ENCODE measurements around the gene NFATC3. TPM values are rescaled to one million over a fixed set of nuclear protein-coding genes. Genes with fewer than 3 reads are reported as not detected.

NFATC3 gene
- total RNA-seq, 2 donors from 2014 or later = 51.1 to 56.7 TPM

- ATAC-seq (ENCODE audit: insufficient number of reproducible peaks, low FRiP score, low read depth) (no peak), DNase-seq (ENCODE audit: low spot score) (no peak)
- no peaks in the 10 kb centered on the region for H3K9me3 ChIP-seq
- H3K4me3 ChIP-seq = no peak overlapping the region
- H3K27me3 ChIP-seq (replicated peaks; ENCODE audit: insufficient read depth) = no peaks in the 10 kb centered on the region
- H3K4me1 ChIP-seq (ENCODE audit: control insufficient read depth in 1 of 2, low read depth in 2 of 2) = no peaks in the 10 kb centered on the region
- TF ChIP-seq CTCF (IDR thresholded peaks at IDR 0.05) = no peak
- no peak overlapping the region for H3K27ac ChIP-seq
- peaks cover 27% of the 10 kb centered on the region for H3K36me3 ChIP-seq
These were observed 13.0 kb upstream of the NFATC3 start for GRCh38 chr16:68072038-68072695.

- no peak for ATAC-seq (ENCODE audit: insufficient number of reproducible peaks, low FRiP score, low read depth)
- DNase-seq (ENCODE audit: low spot score) = no peak
- no peak overlapping the region for H3K27ac ChIP-seq
- H3K36me3 ChIP-seq = peaks cover 27% of the 10 kb centered on the region
- H3K27me3 ChIP-seq (replicated peaks; ENCODE audit: insufficient read depth) = no peaks in the 10 kb centered on the region
- TF ChIP-seq CTCF (IDR thresholded peaks at IDR 0.05) = no peak
- H3K4me1 ChIP-seq (ENCODE audit: control insufficient read depth in 1 of 2, low read depth in 2 of 2) = no peaks in the 10 kb centered on the region
- H3K9me3 ChIP-seq = no peaks in the 10 kb centered on the region
- no peak overlapping the region for H3K4me3 ChIP-seq
These were observed 11.0 kb upstream of the NFATC3 start for GRCh38 chr16:68073902-68074760.

GRCh38 chr16:68074850-68075555 is 10.2 kb upstream of the NFATC3 start:
- Histone ChIP-seq H3K36me3 (peaks cover 27% of the 10 kb centered on the region), H3K4me1 (ENCODE audit: control insufficient read depth in 1 of 2, low read depth in 2 of 2) (peaks cover 0 to under 1% of the 10 kb centered on the region in 2 donors), H3K27ac (no peak overlapping the region), H3K27me3 (replicated peaks; ENCODE audit: insufficient read depth) (no peaks in the 10 kb centered on the region), H3K4me3 (no peak overlapping the region), H3K9me3 (no peaks in the 10 kb centered on the region)
- DNase-seq (ENCODE audit: low spot score) (no peak), ATAC-seq (ENCODE audit: insufficient number of reproducible peaks, low FRiP score, low read depth) (no peak)
- no peak for TF ChIP-seq CTCF (IDR thresholded peaks at IDR 0.05)

DNA sequence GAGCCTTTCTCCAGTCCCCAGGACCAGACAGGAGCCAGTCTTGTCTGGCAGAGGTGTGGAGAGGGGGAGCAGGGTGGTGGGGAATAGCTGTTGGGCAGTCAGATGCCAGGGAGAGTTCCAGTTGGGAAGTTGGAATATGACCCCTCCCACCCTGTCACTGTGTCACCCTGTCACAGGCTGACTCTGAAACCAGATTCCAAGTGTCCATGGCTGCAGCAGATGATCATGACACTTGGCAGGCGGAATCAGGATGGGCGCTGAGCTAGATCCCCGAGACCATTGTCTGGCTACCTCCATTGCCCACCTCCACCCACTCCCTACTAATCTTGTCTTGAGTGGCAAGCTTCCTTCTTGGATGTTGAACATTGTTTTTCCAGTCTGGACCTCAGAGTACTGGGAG is 9.2 kb upstream of the NFATC3 start:
- H3K9me3 ChIP-seq = no peaks in the 10 kb centered on the region
- no peak for TF ChIP-seq CTCF (IDR thresholded peaks at IDR 0.05)
- no peak overlapping the region for H3K27ac ChIP-seq
- ATAC-seq (ENCODE audit: insufficient number of reproducible peaks, low FRiP score, low read depth) = no peak
- peaks cover 19% of the 10 kb centered on the region for H3K36me3 ChIP-seq
- no peak for DNase-seq (ENCODE audit: low spot score)
- H3K27me3 ChIP-seq (replicated peaks; ENCODE audit: insufficient read depth) = no peaks in the 10 kb centered on the region
- H3K4me1 ChIP-seq (ENCODE audit: control insufficient read depth in 1 of 2, low read depth in 2 of 2) = peaks cover 0 to 4% of the 10 kb centered on the region in 2 donors
- H3K4me3 ChIP-seq = no peak overlapping the region

- Histone ChIP-seq H3K9me3 (no peaks in the 10 kb centered on the region), H3K36me3 (peaks cover 14% of the 10 kb centered on the region), H3K27ac (no peak overlapping the region), H3K27me3 (replicated peaks; ENCODE audit: insufficient read depth) (no peaks in the 10 kb centered on the region), H3K4me3 (no peak overlapping the region), H3K4me1 (ENCODE audit: control insufficient read depth in 1 of 2, low read depth in 2 of 2) (peaks cover 0 to 4% of the 10 kb centered on the region in 2 donors)
- DNase-seq (ENCODE audit: low spot score) = no peak
- no peak for TF ChIP-seq CTCF (IDR thresholded peaks at IDR 0.05)
- no peak for ATAC-seq (ENCODE audit: insufficient number of reproducible peaks, low FRiP score, low read depth)
These were observed 8.6 kb upstream of the NFATC3 start for GRCh38 chr16:68076560-68076959.

All from thoracic aorta (tissue), 2 donors.